ENCODE results near the gene BDH2. TPM values are rescaled to one million over a fixed set of nuclear protein-coding genes. Genes with fewer than 3 reads are reported as not detected.

The BDH2 gene
- total RNA-seq, 1 experiment from 2014 or later = 40.2 TPM

DNA sequence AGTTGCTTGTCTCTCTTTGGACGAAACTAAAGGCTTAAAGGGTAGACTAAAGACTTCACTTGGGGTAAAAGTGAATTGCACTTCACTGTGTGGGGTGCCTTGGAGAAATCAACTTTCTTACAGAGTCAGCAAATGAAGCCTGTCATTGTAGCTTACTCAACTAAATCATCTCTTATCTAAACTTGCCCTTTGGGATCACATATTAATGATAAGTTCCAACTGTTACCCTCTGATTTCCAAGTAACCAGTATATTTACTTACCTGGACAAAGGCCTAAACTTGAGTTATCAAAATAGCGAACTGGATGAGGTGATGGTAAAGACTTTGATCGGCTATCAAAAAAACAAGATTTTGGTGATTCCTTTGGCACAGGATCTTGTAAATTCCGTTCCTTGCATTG, 8.9 kb upstream of the BDH2 start:
- H3K18ac ChIP-seq (ENCODE audit: insufficient read length, low read depth, low read length) = no peak overlapping the region
- no peak overlapping the region for H2BK15ac ChIP-seq (ENCODE audit: low read depth, low read length)
- no peak overlapping the region for H3K4me2 ChIP-seq (ENCODE audit: insufficient read depth, insufficient read length, low read length)
- H3K79me2 ChIP-seq (ENCODE audit: insufficient read depth, low read length) = no peaks in the 10 kb centered on the region
- no peak overlapping the region for H2AFZ ChIP-seq (ENCODE audit: low read length)
- no CpG with 5 or more reads among the region's 4 CpGs for WGBS (ENCODE audit: extremely low coverage, insufficient read length, low lambda C conversion rate)
- no peak overlapping the region for H4K91ac ChIP-seq (ENCODE audit: insufficient read length, low read depth, low read length)
- no peaks in the 10 kb centered on the region for H3K4me1 Mint-ChIP-seq
- no peak overlapping the region for H4K5ac ChIP-seq (ENCODE audit: insufficient read length, low read depth, low read length)
- H4K20me1 ChIP-seq (ENCODE audit: control insufficient read depth, insufficient read depth, insufficient read length) = no peaks in the 10 kb centered on the region
- H3K9ac ChIP-seq (ENCODE audit: extremely low read depth, insufficient read length, low read length) = no peak overlapping the region
- H4K8ac ChIP-seq (replicated peaks; ENCODE audit: insufficient read length, low read depth, low read length) = no peak overlapping the region
- no peak overlapping the region for H2BK12ac ChIP-seq (ENCODE audit: insufficient read length, low read depth, low read length)
- H3K14ac ChIP-seq (ENCODE audit: insufficient read depth, low read length) = no peak overlapping the region
- H3K9me3 ChIP-seq (ENCODE audit: control insufficient read depth, low read depth, low read length) = no peaks in the 10 kb centered on the region
- H3T11ph ChIP-seq (ENCODE audit: low read length) = no peak overlapping the region
- no peak overlapping the region for H3K4ac ChIP-seq (ENCODE audit: low read depth, low read length)
- no peak overlapping the region for H3K27ac ChIP-seq (ENCODE audit: insufficient read length, low read depth, low read length)
- no peaks in the 10 kb centered on the region for H3K27me3 Mint-ChIP-seq (ENCODE audit: low read depth)
- no peak for DNase-seq
- no peaks in the 10 kb centered on the region for H3K4me1 ChIP-seq (ENCODE audit: insufficient read depth, low read length)
- H3K36me3 Mint-ChIP-seq (ENCODE audit: insufficient read depth in 1 of 3, low read depth in 3 of 3) = peaks cover 18 to 50% (median 45%) of the 10 kb centered on the region in 3 experiments; a peak in 6 of 7 replicates
- H3K27ac Mint-ChIP-seq = no peak overlapping the region
- no peak overlapping the region for H2BK20ac ChIP-seq (ENCODE audit: low read depth, low read length, poor library complexity, severe bottlenecking)
- TF ChIP-seq, protein P1, sequence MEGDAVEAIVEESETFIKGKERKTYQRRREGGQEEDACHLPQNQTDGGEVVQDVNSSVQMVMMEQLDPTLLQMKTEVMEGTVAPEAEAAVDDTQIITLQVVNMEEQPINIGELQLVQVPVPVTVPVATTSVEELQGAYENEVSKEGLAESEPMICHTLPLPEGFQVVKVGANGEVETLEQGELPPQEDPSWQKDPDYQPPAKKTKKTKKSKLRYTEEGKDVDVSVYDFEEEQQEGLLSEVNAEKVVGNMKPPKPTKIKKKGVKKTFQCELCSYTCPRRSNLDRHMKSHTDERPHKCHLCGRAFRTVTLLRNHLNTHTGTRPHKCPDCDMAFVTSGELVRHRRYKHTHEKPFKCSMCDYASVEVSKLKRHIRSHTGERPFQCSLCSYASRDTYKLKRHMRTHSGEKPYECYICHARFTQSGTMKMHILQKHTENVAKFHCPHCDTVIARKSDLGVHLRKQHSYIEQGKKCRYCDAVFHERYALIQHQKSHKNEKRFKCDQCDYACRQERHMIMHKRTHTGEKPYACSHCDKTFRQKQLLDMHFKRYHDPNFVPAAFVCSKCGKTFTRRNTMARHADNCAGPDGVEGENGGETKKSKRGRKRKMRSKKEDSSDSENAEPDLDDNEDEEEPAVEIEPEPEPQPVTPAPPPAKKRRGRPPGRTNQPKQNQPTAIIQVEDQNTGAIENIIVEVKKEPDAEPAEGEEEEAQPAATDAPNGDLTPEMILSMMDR (conservative IDR thresholded peaks at IDR 0.05) = no peak
- H2BK120ac ChIP-seq (ENCODE audit: low read depth, low read length, poor library complexity, severe bottlenecking) = no peak overlapping the region
- H2AK5ac ChIP-seq (ENCODE audit: insufficient read length, low read length) = no peak overlapping the region
- H3K9me3 Mint-ChIP-seq = no peaks in the 10 kb centered on the region
- H3K27me3 ChIP-seq (ENCODE audit: insufficient read depth, low read length) = no peaks in the 10 kb centered on the region
- H3K23ac ChIP-seq (ENCODE audit: insufficient read length, low read depth, low read length) = no peak overlapping the region
- H3K23me2 ChIP-seq (ENCODE audit: insufficient read length, low read depth, low read length, poor library complexity, severe bottlenecking) = no peaks in the 10 kb centered on the region
- no peaks in the 10 kb centered on the region for H3K79me1 ChIP-seq (ENCODE audit: insufficient read depth, low read depth, low read length, poor library complexity, severe bottlenecking)
- no peak overlapping the region for H3K56ac ChIP-seq (ENCODE audit: insufficient read length, low read depth, low read length)
- no peak overlapping the region for H3K4me3 Mint-ChIP-seq
- no peak overlapping the region for H2BK5ac ChIP-seq (ENCODE audit: insufficient read length, low read length)

All from H9 (cell line).